HG02588 (cell line): Measurements from ENCODE around the gene ZDHHC22.

Experiments used
- ATAC-seq: cut with Tn5 transposase; IDR thresholded peaks from one replicate; pipeline ENCODE4 v1.9.1; 2021; ENCODE audit warnings: mild to moderate bottlenecking, moderate library complexity; ENCODE audit not compliant: unreplicated experiment

The ZDHHC22 gene

DNA sequence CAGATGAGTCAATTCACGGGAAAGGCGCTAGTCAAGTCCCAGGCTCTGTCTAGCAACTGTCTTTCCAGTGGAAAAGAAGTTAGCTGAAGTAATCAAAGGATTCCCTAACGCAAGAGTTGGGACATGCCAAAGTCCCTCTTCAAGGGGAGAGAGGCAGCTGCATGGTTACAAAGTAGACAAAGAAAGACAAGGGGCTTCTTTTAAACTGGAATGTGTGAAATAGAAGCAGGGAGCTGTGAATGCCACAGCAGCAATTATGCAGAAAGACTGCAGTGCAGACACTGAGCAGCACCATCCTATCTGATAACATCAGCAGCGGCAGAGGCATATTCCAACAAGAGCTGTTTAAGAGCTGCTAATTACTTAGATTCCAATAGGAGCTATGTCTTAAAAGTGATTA is 56.1 kb downstream of the ZDHHC22 start:
- no peak for ATAC-seq

DNA sequence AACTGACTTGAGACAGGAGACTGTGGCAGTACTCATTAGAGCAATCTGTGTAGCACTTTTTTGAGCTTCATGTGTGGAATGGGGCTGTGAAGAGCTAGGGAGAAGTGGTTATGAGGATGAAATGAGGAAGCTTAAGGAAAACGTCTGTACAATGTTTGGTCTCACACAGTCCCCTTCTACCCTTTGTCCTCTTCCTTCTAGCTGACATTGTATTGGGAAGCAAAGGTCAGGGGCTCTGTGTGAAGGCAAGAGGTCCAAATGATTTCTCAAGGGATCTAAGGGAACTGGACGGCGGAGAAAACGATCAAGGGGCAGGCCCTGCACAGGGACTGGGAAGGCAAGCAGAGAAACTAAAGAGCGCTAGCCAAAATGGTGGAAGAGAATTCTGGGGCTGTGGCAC is 56.6 kb downstream of the ZDHHC22 start:
- no peak for ATAC-seq

- no peak for ATAC-seq
Measured at GRCh38 chr14:77083082-77083481, 58.5 kb downstream of the ZDHHC22 start.

DNA sequence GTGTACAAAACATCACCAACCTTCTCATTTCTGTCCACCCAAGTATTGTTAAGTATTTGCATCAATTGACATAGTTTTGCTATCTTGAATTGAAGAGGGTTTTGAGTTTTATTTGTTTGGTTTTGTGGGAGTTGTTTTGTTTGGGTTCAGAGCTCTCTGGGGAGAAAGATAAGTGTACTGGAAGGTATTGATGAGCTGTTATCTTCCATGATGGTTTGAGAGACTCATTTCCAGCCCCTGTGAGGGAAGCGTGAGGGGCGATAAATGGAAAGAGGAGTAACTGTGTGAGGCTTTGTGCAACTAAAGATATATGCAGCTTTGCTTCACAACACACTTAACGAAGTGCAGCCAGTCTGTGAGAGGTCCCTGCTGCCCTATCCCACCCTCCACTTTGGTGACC is 59.2 kb downstream of the ZDHHC22 start:
- no peak for ATAC-seq
